Activated effector memory CD4-positive, alpha-beta T cell treated with Interleukin-2 at 50 U/mL for 16 hours (primary cell): Measurements from ENCODE around the gene TCF15.
"Not testable (repeated sequence)": the region's sequence is repeated elsewhere in the genome, so short reads cannot be mapped to it uniquely, and the experiment has no call there.

ENCODE experiments used
- DNase-seq: peaks from one replicate; pipeline ENCODE4 v3.0.0-alpha.2; 2020

The TCF15 gene

DNA sequence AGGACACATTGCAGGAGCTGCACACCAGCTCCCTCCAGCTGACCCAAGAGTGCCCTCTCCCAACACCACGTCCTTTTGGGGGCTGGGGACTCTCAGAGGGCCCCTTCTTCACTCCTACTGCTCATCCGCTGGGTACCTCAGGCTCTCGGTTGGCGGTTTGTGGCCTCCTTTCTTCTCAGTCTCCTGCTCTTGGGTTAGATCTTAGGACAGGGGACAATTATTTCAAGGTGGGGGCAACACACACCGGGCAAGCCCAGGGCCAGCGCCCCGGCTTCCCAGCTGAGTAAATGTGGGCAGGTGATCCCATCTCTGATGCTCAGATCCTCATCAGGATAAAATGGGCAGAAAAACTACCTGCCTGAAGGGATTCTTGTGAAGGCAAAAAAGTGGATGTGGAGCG, 1.1 kb downstream of the TCF15 start:
- no peak for DNase-seq

DNA sequence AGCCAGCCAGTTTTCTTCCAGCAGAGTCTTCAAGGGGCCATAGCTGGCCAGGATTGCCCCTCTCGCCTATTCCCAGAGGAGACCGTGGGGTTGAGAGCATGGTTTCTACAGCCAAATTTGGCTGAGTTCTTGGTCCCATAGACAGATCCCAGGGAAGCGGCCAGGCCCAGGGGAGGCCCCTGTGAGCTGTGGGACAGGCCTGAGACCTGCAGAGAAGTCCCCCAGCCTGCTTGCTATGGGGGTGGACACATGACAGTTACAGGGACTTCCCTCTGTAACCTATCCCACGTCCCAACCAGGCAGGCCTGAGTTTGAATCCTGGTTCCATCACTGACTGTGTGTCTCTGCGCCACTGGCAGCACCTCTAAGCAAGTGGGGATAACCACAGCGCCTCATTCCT, 2.6 kb downstream of the TCF15 start:
- DNase-seq, result no peak

DNA sequence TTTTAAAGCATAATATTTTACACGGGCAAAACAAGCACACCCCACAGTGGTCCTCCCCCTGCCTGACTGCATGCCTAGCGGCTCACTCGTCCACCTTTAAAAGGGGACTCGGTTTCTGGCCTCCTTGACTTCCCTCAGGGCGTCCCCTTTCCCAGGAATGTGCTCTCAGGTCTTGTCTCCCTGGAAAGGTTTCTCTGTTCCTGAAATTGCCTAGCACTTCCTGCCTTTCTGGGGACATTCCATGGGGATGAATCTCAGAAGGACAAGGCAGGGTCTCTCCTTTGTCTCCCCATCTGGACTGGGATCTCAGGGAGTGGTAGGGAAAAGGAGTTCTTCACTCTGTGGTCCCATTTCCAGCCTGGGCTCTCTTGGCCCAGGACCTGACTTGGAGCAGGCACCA, 4.9 kb downstream of the TCF15 start:
- DNase-seq, result no peak

DNA sequence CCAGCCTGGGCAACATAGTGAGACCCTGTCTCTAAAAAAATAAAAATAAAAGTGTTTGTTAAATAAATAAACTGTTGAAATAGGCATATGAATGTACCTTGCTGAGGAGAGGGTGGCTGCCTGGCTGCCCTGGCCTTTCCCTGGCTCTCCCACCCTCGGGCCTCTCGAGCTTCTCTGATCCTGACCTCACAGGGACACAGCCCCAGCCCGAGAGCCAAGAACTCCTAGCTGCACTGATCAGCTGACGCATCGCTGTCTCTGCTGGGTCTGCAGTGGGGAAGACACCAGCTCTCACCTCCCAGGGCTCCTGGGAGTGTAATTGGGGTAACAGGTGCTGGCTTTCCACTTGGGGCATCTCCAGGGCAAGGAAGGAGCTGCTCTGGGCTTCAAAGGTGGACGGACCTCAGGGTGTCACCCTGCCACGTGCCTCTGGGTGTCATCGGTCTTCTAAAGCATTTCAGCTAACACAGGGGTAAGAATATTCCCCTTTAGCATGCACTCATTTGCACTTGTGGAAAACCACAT, 6.9 kb downstream of the TCF15 start:
- no peak for DNase-seq

DNA sequence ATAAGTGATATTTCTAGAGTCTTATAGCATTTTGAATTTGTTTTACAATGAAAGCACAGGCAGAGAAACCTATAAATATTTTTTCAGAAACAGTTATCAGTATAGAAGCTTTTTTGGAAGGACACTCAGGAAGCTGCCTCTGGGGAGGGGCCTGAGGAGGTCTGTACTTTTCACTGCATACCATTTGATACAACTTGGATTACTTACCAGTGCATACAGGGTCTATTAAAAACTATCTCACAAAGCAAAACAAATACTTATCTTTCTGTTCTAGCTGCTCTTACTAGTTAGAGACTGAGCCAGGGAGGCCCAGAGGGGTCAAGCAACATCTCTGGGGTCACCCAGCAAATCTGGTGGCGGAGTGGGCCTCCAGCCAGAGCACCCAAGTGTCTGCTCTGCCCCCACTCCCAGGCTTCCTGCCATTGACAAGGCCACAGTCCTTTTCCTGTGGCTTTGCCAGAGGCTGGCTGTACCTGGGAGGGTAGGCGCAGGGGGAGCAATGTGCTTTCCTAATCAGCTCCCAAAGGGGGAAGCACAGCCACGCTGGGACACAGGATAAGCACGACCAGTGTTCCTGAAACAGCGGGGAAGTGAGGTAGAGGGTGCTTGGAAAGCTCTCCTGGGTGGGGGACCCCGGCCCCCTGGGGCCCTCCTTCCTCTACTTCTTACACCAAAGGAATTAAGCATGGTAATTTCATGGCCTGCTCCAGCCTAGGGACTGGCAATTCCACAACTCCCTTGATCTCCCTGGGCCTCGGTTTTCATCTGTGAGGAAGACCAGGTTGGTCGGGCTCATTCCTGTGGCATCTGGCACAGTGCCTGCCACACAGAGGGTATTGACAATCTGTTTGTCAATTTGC, 7.8 kb downstream of the TCF15 start:
- DNase-seq, result no peak

DNA sequence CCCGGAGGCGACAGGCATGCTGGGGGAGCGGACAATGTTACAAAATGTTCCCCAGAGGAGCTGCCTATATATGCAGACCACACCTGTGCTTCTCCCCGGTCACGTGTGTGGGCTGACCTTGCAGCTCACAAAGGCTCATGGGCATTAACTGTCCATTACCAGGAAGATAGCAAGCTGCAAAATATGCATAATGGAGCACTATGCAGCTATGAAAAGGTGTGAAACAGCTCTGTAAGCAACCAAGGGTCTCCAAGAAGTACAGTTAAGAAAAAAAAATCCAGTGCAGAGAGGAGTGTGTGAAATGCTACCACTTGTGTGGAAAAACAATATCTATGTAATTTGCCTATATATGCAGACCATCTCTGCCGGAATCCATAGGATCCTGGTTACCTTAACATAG, 9.4 kb downstream of the TCF15 start:
- no peak for DNase-seq

DNA sequence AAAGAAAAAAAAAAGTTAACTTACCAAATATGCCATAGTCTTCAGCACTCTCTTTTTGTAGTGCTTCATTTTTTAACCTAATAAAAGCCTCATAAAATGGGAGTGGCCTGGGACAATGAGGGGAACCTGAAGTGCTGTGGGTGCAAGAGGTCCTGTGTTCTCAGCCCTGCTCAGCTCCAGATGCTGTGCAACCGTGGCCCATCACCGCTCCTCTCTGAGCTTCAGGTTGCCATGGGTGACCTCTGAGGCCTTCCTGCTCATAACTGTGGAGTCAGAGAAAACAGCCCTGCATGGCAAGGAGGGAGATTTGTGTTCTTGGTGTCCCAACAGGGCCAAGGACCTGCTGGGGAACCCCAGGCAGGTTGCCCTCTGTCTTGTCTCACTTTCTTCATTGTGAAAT, 10.0 kb downstream of the TCF15 start:
- DNase-seq, result no peak

DNA sequence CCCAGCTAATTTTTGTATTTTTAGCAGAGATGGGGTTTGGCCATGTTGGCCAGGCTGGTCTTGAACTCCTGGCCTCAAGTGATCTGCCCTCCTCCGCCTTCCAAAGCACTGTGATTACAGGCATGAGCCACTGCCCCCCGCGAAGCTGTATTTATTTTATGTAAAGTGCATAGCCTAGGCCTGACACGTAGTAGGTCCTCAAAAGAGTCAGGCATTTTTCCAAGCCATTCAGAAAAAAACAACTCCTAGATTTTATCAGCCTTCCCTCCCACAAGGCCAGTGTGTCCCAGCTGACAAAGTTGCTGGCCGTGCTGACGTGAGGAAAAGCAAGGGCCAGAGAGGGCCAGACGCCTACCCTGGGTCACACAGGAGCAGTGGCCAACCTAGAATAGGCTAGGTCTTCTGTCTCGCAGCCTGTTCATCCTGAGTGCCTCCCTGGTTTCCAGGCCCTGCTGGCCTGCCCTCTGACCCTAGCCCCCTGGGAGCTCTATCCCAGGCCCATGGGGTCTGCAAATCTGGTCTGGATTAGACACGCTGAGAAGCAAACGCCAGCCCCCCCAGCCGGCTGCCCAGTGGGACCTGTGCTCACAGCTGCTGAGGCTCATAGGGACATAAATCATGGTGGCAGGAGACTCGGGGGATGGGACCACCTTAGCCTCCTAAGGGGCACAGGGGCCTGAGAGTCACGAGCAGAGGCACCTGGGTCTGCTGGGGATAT, 11.8 kb downstream of the TCF15 start:
- no peak for DNase-seq

DNA sequence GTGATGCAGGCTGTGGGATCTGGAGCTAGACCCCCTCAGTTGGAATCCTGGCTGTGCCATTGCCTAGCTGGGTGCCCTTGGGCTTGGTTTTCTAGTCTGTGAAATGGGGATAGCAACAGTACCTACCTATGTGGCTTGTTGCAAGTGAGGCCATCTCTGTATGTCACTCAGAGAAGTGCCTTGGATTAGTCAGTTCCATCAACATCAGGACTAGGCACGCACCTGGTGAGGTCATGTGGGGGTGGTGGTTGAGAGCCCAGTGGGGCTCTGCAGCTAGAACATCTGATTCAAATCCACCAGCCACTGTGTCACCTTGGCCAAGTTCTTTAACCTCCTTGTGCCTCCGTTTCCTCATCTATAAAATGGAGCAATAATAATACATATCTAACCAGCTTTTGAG, 12.5 kb downstream of the TCF15 start:
- no peak for DNase-seq

DNA sequence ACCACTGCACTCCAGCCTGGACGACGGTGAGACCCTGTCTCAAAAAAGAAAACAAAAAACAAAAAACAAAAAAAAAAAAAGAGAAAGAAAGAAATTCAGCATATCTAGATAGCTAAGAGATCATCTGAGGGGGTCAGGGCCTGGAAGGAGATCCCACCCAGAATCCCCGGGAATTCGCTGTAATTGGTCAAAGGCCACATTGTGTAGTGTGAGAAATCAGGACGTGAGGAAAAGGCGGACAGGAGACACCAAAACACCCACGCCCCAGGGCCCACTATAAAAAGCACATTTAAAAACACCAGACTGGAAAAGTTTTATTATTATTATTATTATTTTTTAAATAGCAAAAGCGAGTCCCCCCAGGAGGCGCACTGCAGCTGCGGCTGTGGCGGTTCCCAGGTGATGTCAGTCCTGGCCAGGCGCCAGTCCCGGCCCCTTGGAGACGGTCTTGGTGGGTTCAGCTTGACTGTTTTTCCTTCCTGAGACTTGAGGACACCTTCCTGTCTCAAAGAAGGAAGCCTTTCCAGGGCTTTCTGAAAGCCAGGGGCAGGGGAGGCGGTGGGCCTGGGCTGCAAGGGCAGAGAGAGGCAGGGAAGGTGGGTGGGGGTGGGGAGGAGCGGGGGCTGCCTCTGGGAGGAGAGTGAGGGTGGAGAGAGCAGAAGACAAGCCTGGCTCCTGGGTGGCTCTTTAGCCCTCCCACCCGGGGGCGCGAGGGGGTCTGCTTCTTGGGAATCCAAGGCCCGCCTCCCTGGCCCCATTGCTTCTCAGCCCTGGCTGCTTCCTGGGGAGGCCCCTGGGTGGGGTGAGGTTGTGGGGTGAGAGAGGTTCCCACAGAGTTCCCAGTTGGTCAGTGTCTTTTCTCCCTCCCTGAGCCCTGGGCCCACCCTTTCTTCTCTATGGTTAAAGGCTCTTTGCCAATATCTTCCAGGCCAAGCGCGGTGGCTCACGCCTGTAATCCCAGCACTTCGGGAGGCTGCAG, 14.5 kb downstream of the TCF15 start:
- DNase-seq, result no peak

DNA sequence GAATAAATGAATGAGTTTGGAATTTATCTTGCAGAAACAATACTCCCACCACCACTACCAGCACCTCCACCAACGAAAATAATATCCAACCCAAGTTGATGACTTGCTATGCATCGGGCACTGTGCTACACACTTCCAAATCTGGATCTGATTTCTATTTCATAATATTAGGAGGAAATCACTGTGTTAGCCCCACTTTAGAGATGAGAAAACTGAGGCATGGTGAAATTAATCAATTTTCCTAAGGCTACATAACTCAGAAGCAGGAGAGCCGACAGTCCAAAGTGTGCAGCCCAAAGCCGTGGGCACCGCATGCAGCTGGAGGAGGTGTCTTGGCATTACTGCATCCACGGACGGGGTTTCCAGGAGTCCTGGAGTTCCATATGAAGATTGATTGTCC, 17.6 kb downstream of the TCF15 start:
- no peak for DNase-seq

DNA sequence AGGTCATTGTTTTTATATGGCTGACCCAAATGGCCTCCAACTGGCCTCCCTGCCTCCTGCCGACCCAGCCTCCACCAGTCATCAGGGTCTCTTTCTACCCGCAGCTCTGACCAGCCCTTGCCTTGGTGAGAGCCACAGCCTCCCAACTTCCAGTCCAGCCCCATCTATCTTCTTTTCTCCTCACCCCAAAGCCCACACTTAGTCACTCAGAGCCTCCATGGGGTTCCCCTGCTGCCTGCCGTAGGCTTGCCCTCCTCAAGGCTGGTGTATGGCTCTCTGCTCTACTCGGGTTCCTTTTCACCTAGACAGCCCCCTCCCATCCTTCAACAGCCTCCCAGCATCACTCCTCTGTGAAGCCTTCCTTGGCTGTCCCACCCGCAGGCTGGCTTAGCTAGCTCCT, 18.2 kb downstream of the TCF15 start:
- DNase-seq, result no peak

DNA sequence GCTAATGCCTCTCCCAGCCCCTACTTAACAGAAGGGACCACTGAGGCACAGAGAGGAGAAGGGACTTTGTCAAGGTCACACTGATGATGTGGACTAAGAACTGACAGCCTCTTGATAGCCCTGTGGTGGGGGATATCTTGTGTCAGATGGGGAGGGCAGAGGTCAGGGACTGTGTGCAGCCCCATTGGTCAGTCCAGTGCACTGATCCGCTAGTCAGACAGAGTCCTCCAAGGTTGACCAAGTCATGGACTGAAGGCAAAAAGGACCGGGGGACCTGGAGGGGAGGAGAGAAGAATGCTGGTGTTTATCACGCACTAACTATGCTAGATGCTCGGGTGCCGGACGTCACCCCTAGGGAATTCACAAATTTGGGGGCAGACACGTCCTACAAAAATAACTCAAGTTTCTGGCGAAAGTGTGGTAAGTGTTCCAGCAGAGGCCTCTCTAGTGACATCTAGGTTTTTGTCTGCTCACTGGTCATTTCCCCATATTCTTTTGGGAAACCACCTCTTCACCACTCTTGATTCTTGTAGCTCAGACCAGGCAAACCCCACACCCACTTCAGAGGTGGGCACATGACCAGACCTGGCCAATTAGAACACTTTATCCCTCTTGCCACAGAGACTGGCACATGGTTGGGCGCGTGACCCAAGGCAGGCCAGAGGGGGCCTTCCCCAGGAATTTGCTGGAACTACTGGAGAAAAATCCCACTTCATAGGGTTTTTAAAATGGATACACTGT, 21.0 kb downstream of the TCF15 start:
- no peak for DNase-seq

DNA sequence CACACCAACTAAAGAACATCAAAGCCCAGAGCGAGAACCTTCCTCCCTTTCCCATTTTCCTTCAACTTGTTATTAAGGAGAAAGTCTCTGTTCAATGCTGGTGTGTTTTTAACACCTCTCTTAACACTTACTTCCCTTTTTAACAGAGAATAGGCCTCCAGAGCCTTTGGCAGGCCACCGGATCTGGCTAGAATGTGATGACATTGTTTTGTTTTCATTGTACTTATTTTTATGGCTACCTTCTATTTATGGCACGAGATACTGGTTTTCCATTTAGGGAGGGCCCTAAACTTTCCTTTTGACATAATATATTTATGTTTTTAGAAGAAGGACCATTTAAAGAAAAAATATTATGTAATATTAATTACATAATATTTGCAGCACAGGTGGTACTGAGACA, 21.6 kb downstream of the TCF15 start:
- DNase-seq, result no peak

DNA sequence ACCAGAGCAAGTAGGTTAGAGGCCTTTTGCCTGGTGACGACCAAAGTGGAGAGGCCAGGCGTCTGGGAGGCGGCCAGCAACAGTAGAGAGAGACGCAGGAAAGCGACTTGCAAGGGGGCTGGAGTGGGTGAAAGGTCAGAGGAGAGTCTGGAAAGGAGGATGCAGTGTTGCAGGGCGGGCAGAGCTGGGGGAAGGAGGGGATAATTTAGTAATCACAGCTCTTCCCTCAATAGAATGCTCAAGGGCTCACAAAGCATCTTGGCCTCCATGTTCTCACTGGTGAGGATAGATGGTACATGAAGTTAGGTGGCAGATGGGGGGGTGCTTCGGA, 25.2 kb downstream of the TCF15 start:
- no peak for DNase-seq

DNA sequence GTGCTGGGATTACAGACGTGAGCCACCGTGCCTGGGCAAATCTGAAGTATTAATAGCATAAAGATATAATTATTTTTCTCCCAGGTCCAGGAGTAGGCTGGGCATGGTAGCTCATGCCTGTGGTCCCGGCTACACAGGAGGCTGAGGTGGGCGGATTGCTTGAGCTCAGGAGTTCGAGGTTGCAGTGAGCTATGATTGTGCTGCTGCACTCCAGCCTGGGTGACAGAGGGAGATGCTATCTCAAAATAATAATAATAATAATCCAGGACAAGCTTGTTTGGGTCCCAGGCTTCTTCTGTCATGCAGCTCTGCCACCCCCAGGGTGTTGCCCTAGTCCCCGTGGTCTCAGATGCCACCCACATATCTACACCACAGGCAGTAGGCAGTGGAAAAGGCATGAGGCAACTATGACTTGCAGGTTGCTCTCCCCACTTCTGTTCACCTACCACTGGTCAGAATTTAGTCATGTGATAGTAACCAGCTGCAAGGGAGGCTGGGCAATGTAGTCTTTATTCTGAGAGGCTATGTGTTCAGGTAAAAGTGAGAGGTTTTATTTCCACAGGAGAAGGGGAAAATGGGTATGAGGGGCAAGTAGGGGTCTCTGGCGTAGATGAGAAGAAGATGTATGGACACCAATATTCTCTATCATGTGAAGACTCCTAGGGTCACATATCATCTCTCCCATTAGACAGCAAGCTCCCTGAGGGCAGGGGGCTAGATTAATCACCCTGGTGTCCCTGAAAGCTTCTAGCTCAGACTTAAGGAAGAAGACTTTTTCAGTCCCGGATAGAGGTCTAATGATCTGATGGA, 25.7 kb downstream of the TCF15 start:
- no peak for DNase-seq

DNA sequence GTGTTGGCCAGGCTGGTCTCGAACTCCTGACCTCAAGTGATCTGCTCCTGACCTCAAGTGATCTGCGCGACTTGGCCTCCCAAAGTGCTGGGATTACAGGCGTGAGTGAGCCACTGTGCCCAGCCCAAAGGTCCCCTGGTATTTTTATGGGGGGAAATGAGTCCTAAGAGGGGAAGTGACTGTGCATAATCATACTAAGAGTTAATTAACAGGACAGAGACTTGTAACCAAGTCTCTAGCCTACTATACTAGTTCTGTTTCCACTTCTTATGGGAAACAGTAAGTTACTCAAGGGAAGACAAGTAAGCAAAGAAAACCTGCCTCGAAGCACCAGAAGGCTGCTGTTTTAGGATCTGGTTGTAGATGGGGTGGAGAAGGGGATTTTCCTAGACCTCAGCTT, 27.9 kb downstream of the TCF15 start:
- no peak for DNase-seq

DNA sequence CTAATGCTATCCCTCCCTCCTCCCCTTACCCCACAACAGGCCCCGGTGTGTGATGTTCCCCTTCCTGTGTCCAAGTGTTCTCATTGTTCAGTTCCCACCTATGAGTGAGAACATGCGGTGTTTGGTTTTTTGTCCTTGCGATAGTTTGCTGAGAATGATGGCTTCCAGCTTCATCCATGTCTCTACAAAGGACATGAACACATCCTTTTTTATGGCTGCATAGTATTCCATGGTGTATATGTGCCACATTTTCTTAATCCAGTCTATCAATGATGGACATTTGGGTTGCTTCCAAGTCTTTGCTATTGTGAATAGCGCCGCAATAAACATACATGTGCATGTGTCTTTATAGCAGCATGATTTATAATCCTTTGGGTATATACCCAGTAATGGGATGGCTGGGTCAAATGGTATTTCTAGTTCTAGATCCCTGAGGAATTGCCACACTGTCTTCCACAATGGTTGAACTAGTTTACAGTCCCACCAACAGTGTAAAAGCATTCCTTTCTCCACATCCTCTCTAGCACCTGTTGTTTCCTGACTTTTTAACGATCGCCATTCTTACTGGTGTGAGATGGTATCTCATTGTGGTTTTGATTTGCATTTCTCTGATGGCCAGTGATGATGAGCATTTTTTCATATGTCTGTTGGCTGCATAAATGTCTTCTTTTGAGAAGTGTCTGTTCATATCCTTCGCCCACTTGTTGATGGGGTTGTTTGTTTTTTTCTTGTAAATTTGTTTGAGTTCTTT, 31.0 kb downstream of the TCF15 start:
- not testable (repeated sequence) for DNase-seq

DNA sequence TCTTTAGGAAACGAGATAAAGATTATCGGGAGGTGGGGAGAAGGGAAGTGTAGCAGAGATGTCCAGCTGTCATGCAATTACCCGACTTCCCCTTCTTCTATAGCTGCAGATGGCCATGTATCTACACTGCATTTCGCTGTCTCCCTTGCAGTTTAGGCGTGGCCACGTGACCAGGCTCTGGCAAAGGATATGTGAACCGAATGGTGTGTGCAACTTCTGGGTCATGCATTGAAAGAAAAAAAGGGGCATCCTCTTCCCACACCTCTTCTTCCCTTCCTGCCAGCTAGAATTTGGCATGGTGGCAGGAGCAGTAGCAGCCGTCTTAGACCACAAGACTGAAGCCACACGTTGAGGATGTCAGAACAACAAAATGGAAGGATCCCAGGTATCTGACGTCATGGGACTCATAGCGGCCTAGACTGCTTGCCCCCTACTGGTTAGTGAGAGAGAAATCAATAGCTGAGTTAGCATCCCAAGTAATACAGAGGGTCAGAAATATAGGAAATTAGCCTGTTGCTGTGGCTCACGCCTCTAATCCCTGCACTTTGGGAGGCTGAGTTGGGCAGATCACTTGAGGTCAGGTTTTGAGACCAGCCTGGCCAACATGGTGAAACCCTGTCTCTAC, 32.8 kb downstream of the TCF15 start:
- DNase-seq, result no peak

DNA sequence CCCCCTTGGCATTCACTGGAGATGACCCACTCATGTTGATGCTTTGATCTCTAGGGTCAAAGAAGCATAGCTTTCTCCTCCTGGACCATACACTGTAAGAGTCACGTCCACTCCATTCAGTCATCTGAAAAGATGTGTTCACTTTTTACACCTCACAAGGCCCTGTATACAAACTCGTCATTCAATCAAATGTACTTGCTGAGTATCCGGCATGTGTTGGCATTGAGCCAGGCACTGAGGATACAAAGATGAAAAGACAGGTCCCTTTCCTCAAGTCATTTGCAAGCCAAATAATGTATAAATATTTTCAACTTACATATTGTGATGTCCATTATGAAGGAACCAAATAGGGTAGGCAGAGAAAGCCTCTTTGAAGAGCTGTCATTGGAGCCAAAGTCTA, 34.0 kb downstream of the TCF15 start:
- no peak for DNase-seq
